ENCODE results near the gene SORCS2.

DNA sequence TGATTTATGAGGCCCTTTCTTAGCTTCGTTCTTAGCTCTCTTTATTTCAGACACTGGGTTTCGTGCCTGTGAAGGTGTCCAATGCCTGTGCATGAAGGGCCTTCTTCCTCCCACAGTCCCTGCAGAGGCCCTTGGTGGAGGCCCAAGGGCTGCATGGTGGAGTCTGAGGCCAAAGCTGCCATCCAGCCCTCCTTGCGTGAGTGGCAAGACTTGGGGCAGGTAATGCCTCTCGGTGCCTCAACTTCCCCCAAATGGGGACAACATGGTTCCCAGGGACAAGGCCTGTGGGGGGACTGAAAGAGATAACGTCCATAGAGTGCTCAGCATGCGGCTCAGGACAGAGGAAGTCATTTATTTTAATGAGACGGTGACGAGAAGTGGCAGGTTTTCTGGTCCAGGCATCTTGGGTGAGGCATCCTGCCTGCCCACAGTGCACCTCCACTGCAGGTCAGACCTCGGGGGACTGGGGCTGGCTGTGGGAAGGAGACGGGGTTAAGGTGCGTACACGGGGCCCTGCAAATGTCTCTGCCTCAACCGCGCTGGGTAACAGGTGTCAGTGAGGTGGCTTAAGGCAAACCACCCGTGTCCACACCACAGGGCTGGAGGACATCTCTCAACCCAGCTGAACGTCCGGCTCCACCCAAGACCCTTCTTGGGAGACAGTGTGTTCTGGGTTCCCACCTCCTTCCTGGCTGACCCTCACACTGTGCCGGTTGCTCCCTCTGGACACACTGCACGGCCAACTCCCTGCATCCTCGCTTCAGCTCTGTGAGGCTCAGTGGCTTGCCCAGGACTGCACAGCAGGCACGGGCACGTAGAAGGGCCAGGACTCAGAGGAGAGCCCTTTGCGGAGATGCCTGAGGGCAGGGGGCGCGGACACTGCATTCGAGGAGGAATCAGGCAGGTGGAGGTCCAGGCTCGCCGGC is 191.9 kb downstream of the SORCS2 start:
- TF ChIP-seq, protein P1, sequence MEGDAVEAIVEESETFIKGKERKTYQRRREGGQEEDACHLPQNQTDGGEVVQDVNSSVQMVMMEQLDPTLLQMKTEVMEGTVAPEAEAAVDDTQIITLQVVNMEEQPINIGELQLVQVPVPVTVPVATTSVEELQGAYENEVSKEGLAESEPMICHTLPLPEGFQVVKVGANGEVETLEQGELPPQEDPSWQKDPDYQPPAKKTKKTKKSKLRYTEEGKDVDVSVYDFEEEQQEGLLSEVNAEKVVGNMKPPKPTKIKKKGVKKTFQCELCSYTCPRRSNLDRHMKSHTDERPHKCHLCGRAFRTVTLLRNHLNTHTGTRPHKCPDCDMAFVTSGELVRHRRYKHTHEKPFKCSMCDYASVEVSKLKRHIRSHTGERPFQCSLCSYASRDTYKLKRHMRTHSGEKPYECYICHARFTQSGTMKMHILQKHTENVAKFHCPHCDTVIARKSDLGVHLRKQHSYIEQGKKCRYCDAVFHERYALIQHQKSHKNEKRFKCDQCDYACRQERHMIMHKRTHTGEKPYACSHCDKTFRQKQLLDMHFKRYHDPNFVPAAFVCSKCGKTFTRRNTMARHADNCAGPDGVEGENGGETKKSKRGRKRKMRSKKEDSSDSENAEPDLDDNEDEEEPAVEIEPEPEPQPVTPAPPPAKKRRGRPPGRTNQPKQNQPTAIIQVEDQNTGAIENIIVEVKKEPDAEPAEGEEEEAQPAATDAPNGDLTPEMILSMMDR (IDR thresholded peaks at IDR 0.05) = no peak
- TF ChIP-seq POLR2AphosphoS5 (IDR thresholded peaks at IDR 0.05) = no peak
